Right forelimb (tissue), 1 donor: ENCODE data around the gene PAEP.
"Not testable (repeated sequence)": the region's sequence is repeated elsewhere in the genome, so short reads cannot be mapped to it uniquely, and the experiment has no call there.

Experiments used
- DNase-seq: peaks from one replicate; pipeline ENCODE4 v3.0.0-alpha.2; 2018

The PAEP gene

GRCh38 chr9:135526089-135526729 is 35.3 kb upstream of the PAEP start:
- peak; percentile 20 for DNase-seq

- DNase-seq, result peak; percentile 38
Observed at GRCh38 chr9:135526730-135527571, 34.6 kb upstream of the PAEP start.

GRCh38 chr9:135528842-135529435 is 32.6 kb upstream of the PAEP start:
- peak; percentile 6 for DNase-seq

GRCh38 chr9:135530146-135530545 is 31.4 kb upstream of the PAEP start:
- DNase-seq, result no peak

- no peak for DNase-seq
Observed at GRCh38 chr9:135531096-135531495, 30.5 kb upstream of the PAEP start.

GRCh38 chr9:135533113-135533512 is 28.4 kb upstream of the PAEP start:
- no peak for DNase-seq

GRCh38 chr9:135533674-135534073 is 27.9 kb upstream of the PAEP start:
- no peak for DNase-seq

- not testable (repeated sequence) for DNase-seq
Observed at GRCh38 chr9:135534192-135534711, 27.3 kb upstream of the PAEP start.

- not testable (repeated sequence) for DNase-seq
Observed at GRCh38 chr9:135534826-135535225, 26.7 kb upstream of the PAEP start.

GRCh38 chr9:135535631-135536030 is 25.9 kb upstream of the PAEP start:
- not testable (repeated sequence) for DNase-seq

GRCh38 chr9:135536216-135536615 is 25.3 kb upstream of the PAEP start:
- no peak for DNase-seq

GRCh38 chr9:135543262-135543894 is 18.2 kb upstream of the PAEP start:
- not testable (repeated sequence) for DNase-seq

- no peak for DNase-seq
Observed at GRCh38 chr9:135544981-135545635, 16.4 kb upstream of the PAEP start.

GRCh38 chr9:135545646-135546176 is 15.8 kb upstream of the PAEP start, which contains the start of gene OBP2A:
Gene OBP2A, plus strand, starts transcription at chr9:135546126. Its CDS starts 55 bp downstream, at chr9:135546181.
- not testable (repeated sequence) for DNase-seq

- not testable (repeated sequence) for DNase-seq
Observed at GRCh38 chr9:135546792-135547617, 14.6 kb upstream of the PAEP start.

- no peak for DNase-seq
Observed at GRCh38 chr9:135547756-135548736, 13.5 kb upstream of the PAEP start.

- DNase-seq, result not testable (repeated sequence)
Observed at GRCh38 chr9:135549478-135550343, 11.8 kb upstream of the PAEP start.

- DNase-seq, result no peak
Observed at GRCh38 chr9:135550344-135550918, 11.1 kb upstream of the PAEP start.
